HG03045 (cell line): ENCODE results near the gene KIF6.

Source experiments
- ATAC-seq: cut with Tn5 transposase; IDR thresholded peaks from one replicate; pipeline ENCODE4 v1.9.1; 2021; ENCODE audit warnings: mild to moderate bottlenecking, moderate library complexity; ENCODE audit not compliant: unreplicated experiment

KIF6 gene

DNA sequence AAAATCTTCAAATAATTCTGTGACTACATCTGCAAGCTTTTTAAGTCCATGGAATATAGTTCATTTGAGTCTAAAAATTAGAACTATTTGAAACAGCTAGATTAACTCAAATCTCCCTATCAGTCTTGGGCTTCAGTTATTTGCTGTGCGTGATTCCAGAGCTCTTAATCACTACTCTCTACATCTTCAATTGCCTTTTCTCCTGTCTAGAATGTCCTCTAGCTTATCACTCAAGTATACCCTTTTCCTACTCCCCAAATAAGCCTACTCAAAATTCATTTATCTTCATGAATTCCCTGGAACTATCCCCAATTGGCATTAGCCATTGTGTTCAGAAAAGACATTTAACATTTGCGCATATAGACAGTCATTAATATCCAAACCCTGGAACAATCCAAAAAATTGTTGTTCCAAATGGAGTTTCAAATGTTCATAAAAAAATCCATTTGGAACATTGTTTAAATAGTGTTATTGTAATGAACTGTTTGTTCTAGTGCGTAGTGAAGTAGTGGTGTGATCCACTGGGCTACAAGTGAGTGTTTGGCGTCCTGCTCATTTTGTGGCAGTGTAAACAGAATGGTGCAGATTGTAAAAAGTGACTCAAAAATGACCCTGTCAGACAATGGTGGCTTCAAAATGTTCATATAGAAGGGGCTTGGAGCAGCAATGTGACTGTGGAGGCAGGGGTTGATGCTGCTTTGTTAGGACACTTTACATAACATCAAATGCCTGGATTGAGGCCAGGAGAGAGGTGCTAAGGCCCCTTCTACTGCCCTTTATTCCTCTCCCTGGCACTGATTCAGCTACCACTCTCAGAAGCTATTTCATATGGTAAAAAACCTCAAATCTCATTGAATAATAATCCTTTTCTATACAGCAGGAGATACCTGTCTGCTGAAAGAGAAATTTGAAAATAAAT, 122.3 kb downstream of the KIF6 start:
- no peak for ATAC-seq

DNA sequence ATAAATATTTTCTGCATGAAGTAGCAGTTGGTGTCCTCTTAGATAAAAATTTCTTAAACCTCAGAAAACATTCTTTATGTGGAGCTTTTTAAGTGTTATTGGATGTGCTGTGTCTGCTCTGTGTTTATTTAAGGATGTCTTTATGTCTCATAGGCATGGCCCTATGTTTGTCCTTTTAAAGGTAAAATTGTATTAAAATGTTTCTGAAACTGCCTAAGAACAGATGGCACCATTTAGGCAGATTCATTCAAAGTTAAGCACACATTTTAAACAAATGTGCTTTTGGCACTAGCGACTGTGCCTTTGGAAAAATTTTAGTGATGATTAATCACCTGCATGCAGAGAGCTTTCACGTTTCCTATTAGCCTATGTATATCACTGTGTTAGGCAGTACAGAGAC, 125.2 kb downstream of the KIF6 start:
- no peak for ATAC-seq

DNA sequence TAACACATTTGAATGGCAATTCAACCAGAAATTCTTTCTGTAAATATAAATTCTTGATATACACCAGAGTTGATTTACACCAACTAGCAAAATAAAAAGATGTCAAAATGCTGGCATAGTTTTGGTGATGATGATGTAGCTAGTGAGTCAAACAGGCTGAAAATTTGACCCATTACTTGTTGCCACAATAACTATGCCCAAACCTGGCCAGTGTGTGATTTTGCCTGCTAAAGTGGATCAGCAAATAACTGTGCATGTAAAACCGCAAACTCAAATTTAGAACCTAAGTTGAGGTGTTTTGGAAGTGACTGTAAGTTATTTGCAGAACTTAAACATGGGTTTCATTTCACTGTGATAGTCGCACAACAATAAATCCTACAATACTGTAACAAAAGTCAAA, 125.9 kb downstream of the KIF6 start:
- no peak for ATAC-seq

DNA sequence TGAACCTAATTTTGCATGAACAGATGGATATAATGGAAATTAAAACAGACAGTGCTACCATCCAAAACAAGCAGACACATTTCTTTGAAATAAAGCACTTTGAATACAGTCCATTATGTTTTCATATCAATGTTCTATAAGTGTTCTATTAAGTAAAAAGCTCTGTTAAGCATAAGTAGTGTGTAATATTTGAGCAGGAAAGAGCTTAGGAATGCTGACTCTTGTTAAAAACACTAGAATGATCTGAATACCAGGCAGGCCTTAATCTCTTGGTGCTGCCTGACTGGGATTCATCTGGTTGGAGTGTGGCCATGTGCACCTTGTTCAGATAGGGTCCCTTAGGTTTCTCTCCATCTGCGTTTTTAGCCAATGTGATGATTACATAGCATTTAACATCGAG, 130.9 kb downstream of the KIF6 start:
- no peak for ATAC-seq

DNA sequence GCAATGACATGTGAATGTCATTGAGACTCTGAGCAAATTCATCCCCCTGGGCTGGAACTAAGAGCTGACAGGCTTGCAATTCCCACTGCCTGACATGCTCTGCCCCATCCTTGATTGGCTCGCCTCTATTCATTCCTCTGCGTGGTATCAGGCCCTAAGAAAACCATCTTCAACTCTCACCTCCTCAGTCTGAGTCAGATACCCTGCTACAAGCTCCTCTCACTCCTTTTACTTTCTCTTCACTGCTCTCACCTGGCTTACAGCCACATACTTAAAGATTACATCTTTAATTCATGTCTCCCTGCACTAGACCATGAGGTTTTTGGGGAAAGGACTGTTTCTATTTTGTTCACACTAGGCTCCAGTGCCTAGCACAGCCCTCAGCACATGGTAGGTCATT, 131.6 kb downstream of the KIF6 start:
- no peak for ATAC-seq

DNA sequence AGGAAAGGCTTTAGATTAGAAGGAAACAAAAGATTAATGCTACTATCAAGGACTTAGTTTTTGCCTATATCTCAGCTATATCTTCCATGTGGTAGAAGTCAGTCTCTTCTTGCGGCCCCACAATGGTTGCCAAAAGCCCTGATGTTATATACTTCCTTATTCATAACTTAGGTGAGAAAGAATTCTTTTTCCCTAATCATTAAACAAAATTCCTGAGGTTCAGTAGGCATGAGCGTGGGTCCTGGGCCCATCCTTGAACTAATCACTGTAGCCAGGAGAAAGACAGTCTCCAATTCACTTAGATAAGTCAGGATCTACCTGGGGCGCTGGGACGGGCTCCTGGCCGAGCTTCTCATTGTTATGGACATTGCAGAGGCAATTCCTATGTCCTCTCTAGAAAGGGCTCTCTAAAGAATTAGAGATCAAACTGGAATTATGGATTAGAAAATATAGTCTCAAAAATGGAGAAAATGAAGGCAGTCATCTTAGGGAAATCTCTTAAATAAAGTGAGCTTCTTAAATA, 134.3 kb downstream of the KIF6 start:
- no peak for ATAC-seq

DNA sequence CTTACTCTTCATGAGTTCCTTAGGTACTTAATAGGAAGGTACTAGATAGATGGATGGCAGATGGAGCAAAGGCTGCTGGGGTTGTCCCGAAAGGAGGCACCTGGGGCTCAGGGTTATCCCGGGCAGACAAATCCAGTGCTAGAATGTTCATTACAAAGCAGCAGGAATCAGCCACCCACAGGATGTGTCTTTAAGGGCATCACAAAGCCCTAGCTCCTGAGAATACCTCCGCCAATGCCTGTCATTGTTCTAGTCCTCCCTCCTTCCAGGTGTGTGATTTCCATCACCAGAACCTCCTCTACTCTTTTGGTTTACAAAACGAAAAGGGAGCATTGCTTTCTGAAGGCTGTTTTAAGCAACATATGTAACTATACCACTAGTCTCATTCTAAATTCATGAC, 138.1 kb downstream of the KIF6 start:
- no peak for ATAC-seq

DNA sequence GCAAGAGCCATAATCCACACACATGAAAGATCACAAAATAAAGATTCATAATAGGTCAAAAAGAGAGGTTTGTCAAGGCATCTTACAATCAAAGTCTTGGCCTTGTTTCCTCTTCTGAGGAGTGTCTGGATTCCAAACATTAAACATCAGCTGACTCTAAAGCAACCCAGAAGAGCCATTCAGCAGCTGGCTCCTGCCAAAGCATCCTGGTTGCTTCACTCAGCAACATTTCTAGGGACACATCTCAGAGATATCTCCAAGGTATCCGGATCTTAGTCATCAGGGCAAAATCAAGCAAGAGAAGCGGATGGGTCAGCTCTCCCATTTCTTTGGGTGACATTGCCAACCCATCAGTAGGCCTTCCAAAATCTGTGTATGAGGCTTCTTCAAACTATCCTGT, 139.6 kb downstream of the KIF6 start:
- no peak for ATAC-seq

DNA sequence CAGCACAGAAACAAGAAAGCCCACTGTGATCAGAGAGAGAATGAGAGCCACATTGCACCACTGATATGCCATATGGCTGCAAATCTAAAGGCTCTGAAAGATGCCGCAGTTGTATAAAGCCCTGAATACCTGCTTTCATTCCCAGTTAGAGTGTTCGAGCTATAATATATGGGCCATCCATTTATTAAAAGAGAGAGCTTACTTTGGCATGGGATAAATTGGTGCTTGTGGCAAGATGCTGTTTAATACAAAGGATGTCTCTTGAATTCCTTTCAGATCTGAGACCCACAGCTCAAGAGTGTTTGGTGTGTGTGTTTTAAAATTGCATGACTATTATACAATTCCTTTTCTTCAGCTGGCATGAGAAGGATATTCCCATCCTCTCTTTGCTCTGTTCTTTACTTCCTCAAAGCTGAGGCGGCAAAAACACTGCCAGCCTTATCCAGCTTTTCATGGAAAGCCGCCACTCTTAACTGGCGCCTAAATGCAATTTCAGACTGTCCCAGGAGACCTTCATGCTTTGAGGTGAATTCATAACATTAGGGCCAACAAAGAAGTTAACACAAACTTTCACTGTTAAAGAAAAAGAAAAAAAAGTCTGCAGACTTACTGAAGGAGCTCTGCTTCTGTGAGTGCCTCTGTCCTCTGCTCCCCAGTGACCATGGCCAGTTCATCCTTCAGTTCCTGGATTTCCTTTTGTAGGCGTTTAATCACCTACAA, 147.6 kb downstream of the KIF6 start:
- ATAC-seq = no peak

DNA sequence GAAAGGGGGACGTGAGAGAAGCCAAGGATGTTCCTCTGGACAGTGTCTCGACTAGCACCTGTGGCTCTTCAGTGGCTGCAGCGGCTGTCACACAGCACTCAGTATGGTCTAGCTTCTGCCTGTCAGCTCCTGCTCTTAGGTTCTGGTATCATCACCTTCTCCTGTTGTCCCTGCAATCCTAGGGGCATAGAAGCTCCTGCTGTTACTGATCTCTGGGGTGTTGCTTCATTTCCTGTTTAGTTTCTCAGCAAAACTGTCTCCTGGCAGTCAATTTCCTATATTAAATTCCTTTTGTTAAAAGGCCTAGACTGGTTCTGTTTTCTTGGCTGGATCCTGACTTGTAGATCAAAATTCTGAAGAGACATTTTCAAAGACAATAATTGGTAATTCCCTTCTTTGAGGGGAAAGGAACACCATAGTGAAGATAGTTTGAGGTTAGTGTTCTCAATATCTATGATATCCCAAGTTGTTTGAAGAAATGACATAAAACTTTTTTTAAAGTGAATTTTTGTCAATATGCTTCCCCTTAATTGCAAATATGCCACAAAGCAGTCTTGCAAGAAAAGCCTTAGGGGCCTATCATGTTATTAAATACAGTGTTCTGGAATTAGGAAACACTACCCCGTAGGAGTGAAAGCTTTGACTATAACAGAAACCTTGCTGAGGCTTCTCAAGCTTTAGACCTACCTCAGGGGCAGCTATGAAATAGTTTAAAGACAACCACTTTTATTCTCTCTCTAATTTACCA, 148.5 kb downstream of the KIF6 start:
- no peak for ATAC-seq

DNA sequence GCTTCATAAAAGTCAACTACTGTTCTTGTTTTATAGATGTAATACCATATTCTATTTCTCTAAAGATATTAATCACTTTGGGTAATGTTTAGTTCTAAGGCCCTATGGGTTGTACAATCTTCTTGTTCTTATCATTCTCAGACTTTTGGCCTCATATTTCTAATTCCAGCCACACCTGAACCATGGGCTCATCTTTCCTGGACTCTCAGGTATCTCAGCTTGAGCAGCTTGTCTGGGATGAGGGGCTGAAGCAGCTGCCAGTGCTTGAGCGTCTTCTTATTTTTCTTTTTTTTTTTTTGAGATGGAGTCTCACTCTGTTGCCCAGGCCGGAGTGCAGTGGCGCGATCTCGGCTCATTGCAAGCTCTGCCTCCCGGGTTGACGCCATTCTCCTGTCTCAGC, 150.2 kb downstream of the KIF6 start:
- no peak for ATAC-seq

DNA sequence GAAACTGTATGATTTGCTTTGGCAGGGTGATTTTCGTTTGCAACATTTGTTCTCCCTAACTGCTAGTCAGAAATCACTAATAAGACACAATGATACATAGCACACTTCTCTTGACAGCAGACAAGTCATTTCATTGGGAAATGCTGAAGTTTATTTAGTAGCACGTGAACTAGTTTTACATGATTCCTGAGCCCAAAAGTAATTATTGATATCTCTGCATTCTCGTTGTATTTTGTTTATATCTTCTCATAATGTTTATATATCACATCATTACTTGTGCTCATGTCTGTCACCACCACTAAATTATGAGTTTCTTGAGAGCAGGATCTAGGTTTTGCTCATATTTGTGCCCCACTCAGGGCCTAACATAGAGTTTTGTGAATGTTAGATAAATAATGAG, 151.7 kb downstream of the KIF6 start:
- no peak for ATAC-seq

DNA sequence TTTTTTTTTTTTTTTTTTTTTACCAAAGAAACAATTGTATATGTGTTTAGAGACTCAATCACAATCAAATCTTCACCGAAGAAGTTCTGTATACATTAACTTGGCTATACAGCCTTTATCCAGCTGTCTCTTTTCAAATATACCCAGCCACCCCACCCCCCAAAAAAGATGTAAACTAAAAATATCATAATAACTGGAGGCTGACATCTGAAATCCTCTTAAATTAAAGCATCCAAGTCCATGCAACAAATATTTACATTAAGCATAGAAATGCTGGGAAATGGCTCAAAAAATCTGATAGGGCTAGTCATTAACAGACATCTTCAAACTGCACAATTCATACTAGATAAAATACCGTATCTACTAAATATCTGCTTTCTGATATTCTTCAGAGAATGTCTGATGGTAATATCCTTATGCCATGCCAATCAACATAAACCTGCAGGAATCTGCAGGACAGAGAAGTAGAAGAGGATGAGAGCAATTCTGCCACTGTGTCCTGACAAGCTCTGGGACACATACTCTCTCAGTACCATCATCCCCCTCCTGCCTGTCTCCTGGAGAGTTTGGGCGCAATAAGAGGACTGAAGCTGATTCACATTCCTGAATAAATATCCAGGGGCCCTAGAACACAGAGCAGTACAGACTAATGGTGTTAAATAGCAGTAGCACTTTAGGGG, 152.4 kb downstream of the KIF6 start:
- no peak for ATAC-seq

DNA sequence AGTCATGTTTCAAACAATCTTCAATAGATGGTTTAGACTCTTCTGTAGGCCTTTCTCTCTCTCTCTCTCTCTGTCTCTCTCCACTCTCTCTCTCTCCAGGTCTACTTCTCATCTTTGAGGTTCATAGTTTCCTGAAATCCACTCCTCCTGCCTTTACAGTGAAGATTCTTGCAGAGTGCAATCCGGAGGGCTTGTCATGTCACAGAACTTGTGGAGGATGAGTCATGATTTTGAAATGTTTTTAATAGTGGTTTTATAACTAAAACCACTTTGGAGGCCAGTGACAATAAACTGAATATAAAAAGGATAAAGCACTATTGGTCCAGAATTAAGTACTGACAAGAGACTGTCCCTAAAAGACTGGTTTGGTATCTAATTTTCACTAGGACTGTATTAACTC, 156.3 kb downstream of the KIF6 start:
- no peak for ATAC-seq

DNA sequence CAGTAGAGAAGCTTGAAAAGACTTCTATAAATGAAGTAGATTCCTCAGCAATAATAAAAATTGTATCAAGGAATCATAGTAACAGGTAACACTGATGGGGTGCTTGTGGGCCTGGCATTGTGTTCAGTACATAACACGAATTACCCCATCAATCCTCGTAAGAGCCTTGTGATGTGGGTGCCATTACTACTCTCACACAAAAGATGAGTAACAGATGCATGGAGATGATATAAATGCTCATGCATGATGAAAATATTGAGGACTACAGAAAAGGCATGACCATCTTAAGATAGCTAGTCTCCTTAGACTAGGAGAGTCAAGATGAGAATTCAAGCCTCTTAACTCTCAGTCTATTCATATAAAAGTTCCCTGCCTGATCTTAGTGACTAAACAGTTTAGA, 158.1 kb downstream of the KIF6 start:
- ATAC-seq = no peak

DNA sequence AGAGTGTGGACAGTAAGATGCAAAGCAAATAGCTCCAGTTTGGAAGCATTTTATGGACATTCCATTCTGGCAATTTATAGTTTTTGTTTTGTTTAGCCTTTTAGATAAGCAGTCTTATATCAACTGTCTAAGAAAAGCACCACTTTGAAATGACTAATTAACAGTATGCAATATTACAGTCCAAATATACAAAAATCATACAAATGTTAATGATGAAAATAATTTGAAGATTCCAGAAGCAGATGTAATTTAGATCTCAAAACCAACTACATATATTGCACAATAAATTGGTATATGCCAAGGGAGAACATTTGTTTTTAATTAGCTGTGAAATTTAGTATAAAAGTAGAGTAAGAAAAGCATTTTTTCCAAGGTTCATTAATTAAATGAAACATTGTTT, 158.8 kb downstream of the KIF6 start:
- ATAC-seq = no peak

DNA sequence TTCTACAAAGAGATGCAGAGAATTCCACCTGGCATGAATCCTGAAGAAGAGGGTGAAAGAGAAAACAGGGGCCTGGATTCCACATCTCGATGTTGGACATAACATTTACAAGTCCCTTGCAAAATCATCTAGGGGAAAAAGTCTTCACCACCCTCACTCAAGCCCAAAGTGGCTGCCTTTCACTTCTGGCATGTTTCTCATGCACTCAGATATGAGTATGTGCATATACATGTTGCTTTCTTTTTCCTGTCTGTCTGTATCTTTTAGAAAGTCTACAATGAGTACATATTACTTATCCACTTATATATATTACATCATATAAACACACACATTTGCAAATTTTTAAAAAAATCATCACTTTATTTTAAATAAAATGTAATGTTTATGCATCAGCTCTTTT, 159.3 kb downstream of the KIF6 start:
- ATAC-seq = no peak

DNA sequence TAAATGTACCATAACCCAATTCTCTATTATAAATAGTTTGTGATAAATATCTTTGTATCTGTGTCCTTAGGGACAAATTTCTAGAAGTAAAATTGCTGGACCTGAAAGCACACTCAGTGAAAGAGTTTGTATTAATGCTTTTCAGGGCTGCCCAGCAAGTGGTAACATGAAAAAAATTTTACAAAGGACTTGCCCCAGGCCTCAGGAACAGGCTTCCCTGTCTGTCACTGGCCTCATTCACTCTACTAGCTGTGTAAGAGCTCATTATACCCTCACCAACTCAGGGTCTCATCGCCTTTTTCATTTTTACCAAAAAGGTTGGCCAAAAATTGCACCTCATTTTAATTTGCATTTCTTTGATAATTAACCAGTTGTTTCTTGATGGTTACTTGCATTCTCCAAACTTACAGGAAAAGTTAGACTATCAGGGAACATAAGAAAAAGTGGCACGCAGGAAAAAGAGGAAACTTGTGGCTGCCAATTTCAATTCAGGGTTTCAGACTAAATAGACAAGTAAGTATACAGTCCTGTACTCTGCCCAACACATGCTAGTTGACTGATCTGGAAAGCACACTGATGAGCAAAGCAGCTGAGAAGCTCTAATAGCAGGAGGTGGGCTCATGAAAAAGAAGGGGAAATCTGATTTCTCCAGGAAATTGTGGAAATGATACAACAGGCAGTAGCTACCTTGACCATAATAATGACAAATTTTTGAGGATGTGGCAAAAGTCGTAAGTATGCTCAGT, 161.5 kb downstream of the KIF6 start:
- ATAC-seq = no peak

DNA sequence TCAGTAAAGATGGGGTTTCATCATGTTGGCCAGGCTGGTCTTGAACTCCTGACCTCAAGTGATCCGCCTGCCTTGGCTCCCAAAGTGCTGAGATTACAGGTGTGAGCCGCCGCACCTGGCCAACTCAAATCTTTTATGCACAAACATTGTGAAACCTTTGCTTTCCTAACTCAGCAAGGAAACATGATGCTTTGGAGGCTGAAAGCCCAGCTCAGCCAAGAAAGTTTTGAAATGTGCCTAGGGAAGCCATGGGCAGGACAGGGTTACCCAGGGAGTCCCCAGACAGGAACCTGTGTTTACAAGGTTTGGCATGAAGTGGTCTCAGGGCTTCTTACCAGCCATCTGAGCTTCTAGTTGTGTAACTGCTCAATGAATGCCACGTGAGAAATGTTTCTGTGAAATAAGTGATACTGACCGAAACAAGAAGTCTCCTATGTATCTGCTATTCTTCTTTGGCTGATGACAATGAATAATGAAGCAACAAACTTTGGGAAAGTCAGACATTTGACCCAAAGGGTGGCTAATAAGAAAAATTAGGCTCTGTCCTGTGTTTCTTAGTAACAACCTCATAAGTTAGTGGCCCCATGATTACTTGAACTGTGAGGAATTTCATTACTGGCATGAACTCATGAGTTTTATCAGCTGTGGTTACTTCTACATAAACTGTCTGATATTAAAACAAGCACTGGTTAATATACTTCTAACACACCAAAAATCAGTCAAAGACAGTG, 163.5 kb downstream of the KIF6 start:
- ATAC-seq = no peak

DNA sequence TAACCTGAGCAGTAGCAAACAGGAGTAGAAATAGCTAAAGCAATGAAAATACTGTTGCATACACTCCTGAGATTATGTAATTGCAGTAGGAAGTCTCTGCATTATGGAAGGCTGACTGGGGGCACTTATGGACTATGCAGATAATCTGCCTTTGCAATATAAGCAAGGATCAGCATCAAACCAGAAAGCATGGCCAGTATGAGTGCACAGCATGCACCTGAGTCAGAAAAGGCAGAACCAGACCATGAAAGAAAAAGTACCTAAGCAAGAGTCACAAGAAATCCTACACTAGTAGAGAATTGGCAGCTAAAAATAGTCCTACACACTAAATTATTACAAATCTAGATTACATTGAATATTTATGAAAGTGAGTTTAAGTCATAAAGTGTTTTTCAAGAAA, 164.3 kb downstream of the KIF6 start:
- no peak for ATAC-seq
